ENCODE measurements around the gene ATXN1.

DNA sequence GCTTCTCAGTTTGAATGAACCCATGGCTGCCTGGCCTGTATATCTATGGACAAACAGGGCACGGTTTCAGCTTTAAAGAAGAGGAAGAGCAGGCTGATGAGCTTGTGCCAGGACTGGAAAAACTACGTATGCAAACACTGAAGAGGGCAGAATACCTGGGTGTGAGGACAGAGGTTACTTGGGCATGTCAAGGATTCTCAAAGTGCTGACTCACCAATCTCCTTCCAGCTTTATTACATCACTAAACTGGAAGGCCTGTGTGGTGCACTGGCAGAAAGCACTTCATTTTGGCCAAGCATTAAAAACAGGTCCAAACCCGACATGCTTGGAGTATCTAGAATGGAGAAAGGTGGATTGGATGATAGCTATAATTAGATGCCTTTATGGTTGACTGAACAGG is 427.7 kb downstream of the ATXN1 start:
- TF ChIP-seq CTCF (IDR thresholded peaks at IDR 0.05; ENCODE audit: insufficient read depth, low read length, poor library complexity, severe bottlenecking) (no peak), EZH2phosphoT487 (conservative IDR thresholded peaks at IDR 0.05; ENCODE audit: low read length) (no peak)
